GM12878 (cell line): ENCODE results near the gene CASP12. TPM values are rescaled to one million over a fixed set of nuclear protein-coding genes. Genes with fewer than 3 reads are reported as not detected.

ENCODE experiments used
- ATAC-seq: fragments of 200-7000 bp; cut with Tn5 transposase; 3 replicates; pipeline ENCODE4 v1.9.1; 2020; ENCODE audit warnings: mild to moderate bottlenecking, moderate library complexity
- BruUV-seq: library from RNA; stranded (reverse); fragments of 400-500 nt; replicated peaks from 2 replicates; lab custom pipeline; 2021; lab: Mats Ljungman, UMichigan
- CTCF ChIA-PET: fragments of 300-600 bp; sonication (Branson Sonifier 250); formaldehyde crosslinking; extraction: SDS; loops from one replicate; lab custom pipeline; 2021; ENCODE audit warnings: inconsistent platforms; lab: Yijun Ruan, JAX
- POLR2A ChIA-PET: fragments of 350-600 bp; formaldehyde crosslinking; extraction: SDS; loops from one replicate; lab custom pipeline; 2021; ENCODE audit warnings: inconsistent platforms; lab: Charles Lee
- RAD21 ChIA-PET: fragments of 300-600 bp; sonication (Branson Sonifier 250); formaldehyde crosslinking; loops from one replicate; lab custom pipeline; 2023; ENCODE audit warnings: antibody characterized with exemption; ENCODE audit not compliant: unreplicated experiment; lab: Charles Lee
- SMC1A ChIA-PET: fragments of 300-600 bp; sonication (Branson Sonifier 250); formaldehyde crosslinking; loops from one replicate; lab custom pipeline; 2023; ENCODE audit not compliant: unreplicated experiment, uncharacterized antibody; lab: Charles Lee
- DNase-seq: peaks from one replicate; pipeline ENCODE4 v3.0.0-alpha.2; 2011; ENCODE audit warnings: low read depth, low spot score
- FAIRE-seq: peaks from 3 replicates; lab custom pipeline; 2011; peaks lifted over from hg19 to GRCh38; lab: Jason Lieb, UNC
- H2AFZ ChIP-seq: 2 replicates; pipeline ENCODE4 v1.6.0; 2011; ENCODE audit warnings: low read depth, low read length, control low read depth; ENCODE audit not compliant: control insufficient read depth
- H3K27ac ChIP-seq: 2 replicates; pipeline ENCODE4 v1.5.1; 2011; ENCODE audit warnings: control low read depth; ENCODE audit not compliant: control insufficient read depth, insufficient read depth
- H3K27me3 ChIP-seq, 2 experiments: replicated peaks in 1 of 2; 2 replicates each; pipeline versions ENCODE4 v1.6.0 to v1.6.1; 2011; ENCODE audit warnings: low read length in 1 of 2; ENCODE audit not compliant: control insufficient read depth in 2 of 2, insufficient read depth in 2 of 2
- H3K36me3 ChIP-seq, 2 experiments: 2 replicates each; pipeline ENCODE4 v1.5.1; 2011; ENCODE audit warnings: low read length in 1 of 2; ENCODE audit not compliant: control insufficient read depth in 2 of 2, insufficient read depth in 2 of 2
- H3K4me1 ChIP-seq: 2 replicates; pipeline ENCODE4 v1.6.1; 2011; ENCODE audit warnings: mild to moderate bottlenecking, low read length, moderate library complexity, mixed read lengths; ENCODE audit not compliant: control insufficient read depth, insufficient read depth
- H3K4me2 ChIP-seq: 2 replicates; pipeline ENCODE4 v1.6.0; 2011; ENCODE audit warnings: control low read depth; ENCODE audit not compliant: control insufficient read depth, insufficient read depth
- H3K4me3 ChIP-seq: fragments of 200-600 bp; sonication (generic); 2 replicates; pipeline ENCODE4 v1.5.1; 2016
- H3K79me2 ChIP-seq: 2 replicates; pipeline ENCODE4 v1.6.0; 2011; ENCODE audit warnings: low read length; ENCODE audit not compliant: control insufficient read depth, insufficient read depth
- H3K9ac ChIP-seq: 2 replicates; pipeline ENCODE4 v1.8.0; 2011; ENCODE audit warnings: low read length, control low read depth, mixed read lengths; ENCODE audit not compliant: control insufficient read depth, insufficient read depth
- H3K9me3 ChIP-seq: replicated peaks from 3 replicates; pipeline ENCODE4 v1.5.1; 2011; ENCODE audit warnings: mild to moderate bottlenecking, low read length; ENCODE audit not compliant: control insufficient read depth, insufficient read depth
- H4K20me1 ChIP-seq: 2 replicates; pipeline ENCODE4 v1.6.0; 2011; ENCODE audit not compliant: control insufficient read depth, insufficient read depth
- SMC3 ChIP-seq: IDR thresholded peaks from 2 replicates; pipeline ENCODE4 v1.6.1; 2011; ENCODE audit warnings: low read length, improper control_type of control experiment, borderline replicate concordance
- TAF1 ChIP-seq: IDR thresholded peaks from 2 replicates; pipeline ENCODE4 v1.6.1; 2011; ENCODE audit warnings: mild to moderate bottlenecking, low read depth, low read length, borderline replicate concordance
- ZNF217 ChIP-seq: fragments of 450-650 bp; IDR thresholded peaks from 2 replicates; pipeline ENCODE4 v1.6.1; 2017; ENCODE audit warnings: antibody characterized with exemption, mild to moderate bottlenecking
- ZNF687 ChIP-seq: fragments of 450-650 bp; IDR thresholded peaks from 2 replicates; pipeline ENCODE4 v1.6.1; 2017; ENCODE audit warnings: mild to moderate bottlenecking, moderate library complexity
- WGBS: methylation state at CpG from one replicate; pipeline ENCODE4 v1.1.6; 2016; ENCODE audit warnings: low lambda C conversion rate; ENCODE audit not compliant: insufficient replicate concordance, insufficient coverage; ENCODE audit errors: missing lambda C conversion rate; 5-methylcytosine and 5-hydroxymethylcytosine counted together
- in situ Hi-C: fragments of 300-500 bp; cut with MboI; formaldehyde crosslinking; loops from 9 replicates; pipeline ENCODE4 v1.14.3; 2018; ENCODE audit warnings: mixed read lengths
- intact Hi-C: fragments of 100-400 bp; cut with micrococcal nuclease; formaldehyde crosslinking; loops from one replicate; pipeline ENCODE4 v1.14.2; 2022; ENCODE audit not compliant: unreplicated experiment
- polyA plus RNA-seq, 11 experiments: library from polyadenylated mRNA; depleted of rRNA in 4 of 11; unstranded in 6 of 11; stranded (reverse) in 5 of 11; fragments of >200 nt; fragmentation: Nextera tagmentation in 4 of 11; fragmentation: Illumina TruSeq in 1 of 11; extraction: Ambion mirVana in 4 of 11; extraction: Trizol in 1 of 11; gene quantifications; 1 replicate in 1 of 11; 2 replicates in 10 of 11; pipeline versions ENCODE4 v1.2.1 to v1.2.3, GENCODE V29; 2011 to 2016; ENCODE audit warnings: inconsistent platforms in 2 of 11, missing spikeins in 2 of 11, low read depth in 1 of 11
- total RNA-seq, 4 experiments: library from RNA; depleted of rRNA in 3 of 4; stranded (reverse); fragments of >200 nt in 3 of 4; fragmentation: Illumina TruSeq in 1 of 4; extraction: Trizol in 1 of 4; gene quantifications; 2 replicates each; pipeline versions ENCODE4 v1.2.1 to v1.2.3, GENCODE V29; 2013 to 2021

CASP12 gene
- total and polyA plus RNA-seq, 10 of the 15 experiments (the other 5 are each of a cell fraction or from before 2014, with no cell fraction given): 0.10 to 0.14 TPM; not detected in 8

DNA sequence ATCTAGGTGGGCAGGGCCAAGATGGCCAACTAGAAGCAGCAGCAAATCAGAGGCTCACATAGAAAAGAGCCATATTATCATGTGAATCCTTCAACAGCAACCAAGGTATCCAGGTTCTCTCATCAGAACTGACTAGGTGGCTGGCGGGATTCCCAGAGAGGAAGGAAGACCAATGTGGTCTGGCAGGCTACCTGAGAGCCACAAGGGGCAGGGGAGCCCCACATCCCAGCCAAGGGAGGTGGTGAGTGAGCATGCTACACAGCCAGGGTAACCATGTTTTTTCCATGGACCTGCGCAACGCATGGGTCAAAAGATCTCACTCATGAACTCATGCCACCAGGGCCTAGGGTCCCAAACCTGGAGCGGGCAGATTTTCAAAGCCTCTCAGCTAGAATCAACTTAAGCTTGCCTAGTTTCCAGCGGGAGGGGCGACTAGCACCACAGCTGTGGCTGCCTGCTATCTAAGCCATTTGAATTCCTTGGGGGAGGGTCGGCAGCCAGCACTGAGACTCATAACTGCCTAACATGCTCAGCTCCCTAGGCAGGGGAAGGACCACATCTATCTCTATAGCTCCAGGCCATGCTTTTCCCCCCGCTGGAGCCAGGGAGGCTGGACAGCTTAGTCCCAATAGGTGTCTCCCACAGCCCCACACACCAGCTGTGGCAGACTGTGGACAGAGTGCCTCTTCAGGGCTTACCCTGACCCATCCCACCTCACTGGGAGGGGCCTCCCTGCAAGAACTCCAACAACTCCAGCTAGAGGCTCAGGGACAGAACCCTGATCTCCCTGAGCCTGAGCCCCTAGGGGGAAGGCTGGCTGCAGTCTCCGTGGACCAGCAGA, 28.7 kb upstream of the CASP12 start:
- no peaks in the 10 kb centered on the region for H4K20me1 ChIP-seq
- no peak overlapping the region for H2AFZ ChIP-seq
- ChIA-PET RAD21 (no interaction called here), POLR2A (no interaction called here), SMC1A (no interaction called here), CTCF (no interaction called here)
- intact Hi-C loops: no loop called here
- H3K27ac ChIP-seq: no peak overlapping the region
- H3K36me3 ChIP-seq: no peaks in the 10 kb centered on the region
- no peaks in the 10 kb centered on the region for H3K79me2 ChIP-seq
- no peak overlapping the region for H3K4me3 ChIP-seq
- in situ Hi-C loops: no loop called here
- H3K4me1 ChIP-seq: no peaks in the 10 kb centered on the region
- H3K9me3 ChIP-seq: no peaks in the 10 kb centered on the region
- H3K27me3 ChIP-seq: no peaks in the 10 kb centered on the region
- DNase-seq (no peak), FAIRE-seq (no peak), ATAC-seq (no peak)
- BruUV-seq: no TSS peak
- no peak overlapping the region for H3K9ac ChIP-seq
- WGBS: 55% methylated on average over 9 of the region's 9 CpGs
- H3K4me2 ChIP-seq: no peak overlapping the region
- TF ChIP-seq TAF1: no peak
- no peak for TF ChIP-seq SMC3
- no peak for TF ChIP-seq ZNF217
- no peak for TF ChIP-seq ZNF687
